ENCODE measurements around the gene SLC9A9.
"Not testable (repeated sequence)": the region's sequence is repeated elsewhere in the genome, so short reads cannot be mapped to it uniquely, and the experiment has no call there.

Gene SLC9A9

GRCh38 chr3:143283432-143284128 lies 564.7 kb downstream of the SLC9A9 start:
- no peak for TF ChIP-seq CTCF (IDR thresholded peaks at IDR 0.05; ENCODE audit: control extremely low read depth, extremely low read depth, low read depth, missing control alignments)
- ChIA-PET CTCF (no interaction called here), POLR2A (no interaction called here)
- DNase-seq (ENCODE audit: extremely low spot score), result no peak

GRCh38 chr3:143280984-143281383 lies 567.3 kb downstream of the SLC9A9 start:
- ChIA-PET POLR2A (no interaction called here), CTCF (interaction anchor here (0.9 to 1.6 kb wide), 3 partner anchors 12 to 34 kb away, joined by 3 to 7 read pairs (median 3); no protein-coding TSS in a partner anchor)
- TF ChIP-seq CTCF (IDR thresholded peaks at IDR 0.05; ENCODE audit: control extremely low read depth, extremely low read depth, low read depth, missing control alignments), result no peak

GRCh38 chr3:143279567-143279966 lies 568.7 kb downstream of the SLC9A9 start:
- CTCF ChIA-PET, result interaction anchor here (1.5 to 1.6 kb wide), 2 partner anchors 9 to 11 kb away, joined by 3 to 4 read pairs; no protein-coding TSS in a partner anchor
- DNase-seq (ENCODE audit: extremely low spot score); POLR2A ChIA-PET: not testable (repeated sequence)

More at GRCh38 chr3:143280984-143281383, 567.3 kb downstream of the SLC9A9 start:
- no peak for DNase-seq (ENCODE audit: extremely low spot score)

GRCh38 chr3:143278721-143279120 lies 569.5 kb downstream of the SLC9A9 start:
- ChIA-PET POLR2A (no interaction called here), CTCF (interaction anchor here (0.7 to 2.4 kb wide), 5 partner anchors 9 to 155 kb away, joined by 3 to 6 read pairs (median 3); no protein-coding TSS in a partner anchor)
- TF ChIP-seq CTCF (IDR thresholded peaks at IDR 0.05; ENCODE audit: control extremely low read depth, extremely low read depth, low read depth, missing control alignments), result no peak
- DNase-seq (ENCODE audit: extremely low spot score), result no peak

- CTCF ChIA-PET, result interaction anchor here (2.1 to 2.9 kb wide), 3 partner anchors 10 to 18 kb away, joined by 4 to 18 read pairs (median 6); no protein-coding TSS in a partner anchor
Observed at GRCh38 chr3:143277531-143277930, 570.7 kb downstream of the SLC9A9 start.

GRCh38 chr3:143276592-143276991 lies 571.7 kb downstream of the SLC9A9 start:
- CTCF ChIA-PET, result interaction anchor here (1.3 to 2.9 kb wide), 3 partner anchors 11 to 33 kb away, joined by 3 to 18 read pairs (median 4); no protein-coding TSS in a partner anchor
- TF ChIP-seq CTCF (IDR thresholded peaks at IDR 0.05; ENCODE audit: control extremely low read depth, extremely low read depth, low read depth, missing control alignments), result no peak
- POLR2A ChIA-PET, result interaction anchor here (0.7 kb wide), 1 partner anchor 106 kb away, joined by 5 read pairs; no protein-coding TSS in a partner anchor
- DNase-seq (ENCODE audit: extremely low spot score), result peak; percentile 11

More at GRCh38 chr3:143277531-143277930, 570.7 kb downstream of the SLC9A9 start:
- DNase-seq (ENCODE audit: extremely low spot score), result no peak
- POLR2A ChIA-PET, result no interaction called here
- TF ChIP-seq CTCF (IDR thresholded peaks at IDR 0.05; ENCODE audit: control extremely low read depth, extremely low read depth, low read depth, missing control alignments), result no peak
